ENCODE data around the gene MTFR1L. TPM values are rescaled to one million over a fixed set of nuclear protein-coding genes. Genes with fewer than 3 reads are reported as not detected.
A peak's percentile ranks its signal among the peaks of the same experiment; 100 is the strongest.

The MTFR1L gene
- polyA plus RNA-seq (ENCODE audit: insufficient read length in 4 of 4), result 100 to 1,000 TPM in 2 of 4 donors, 10 to 100 TPM in 2; 87.9 to 106 (median 96.7) TPM

DNA sequence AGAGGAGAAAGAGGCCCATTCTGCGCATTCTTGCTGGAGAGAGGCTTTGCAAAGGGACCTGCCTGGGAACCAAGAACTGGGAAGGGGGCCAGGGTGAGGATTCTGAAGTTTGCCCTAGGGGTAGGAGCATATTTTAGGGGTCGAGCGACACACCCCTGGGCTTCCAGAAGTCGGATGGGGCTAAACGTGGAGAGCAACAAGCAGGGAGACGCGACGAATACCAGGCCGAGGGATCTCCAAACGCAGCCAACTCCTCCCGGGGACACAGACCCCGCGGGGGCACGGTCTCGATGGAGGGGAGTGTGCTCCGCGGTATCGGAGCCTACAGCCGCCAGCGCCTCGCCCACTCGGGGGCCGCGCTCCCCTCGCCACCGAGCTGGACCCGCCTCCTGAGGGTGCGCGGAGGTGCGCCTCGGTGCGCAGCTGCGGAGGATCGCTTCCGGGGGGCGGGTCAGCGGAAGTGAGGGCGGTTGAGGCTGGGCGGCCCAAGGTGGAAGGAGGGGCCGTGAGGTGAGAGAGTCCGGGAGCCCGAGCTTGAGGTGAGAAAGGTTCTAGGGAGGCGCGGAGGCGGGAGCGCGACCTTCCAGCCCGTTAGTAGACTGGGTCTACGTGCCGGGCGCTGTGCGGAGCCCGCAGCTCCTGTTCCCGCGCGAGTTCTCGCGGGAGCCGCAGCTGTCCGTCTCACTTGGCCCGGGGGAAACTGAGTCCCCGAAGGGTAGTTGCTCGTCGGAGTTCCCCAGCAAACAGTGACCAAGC lies at the start of gene MTFR1L:
MTFR1L (plus strand) TSS at position 464 of the 756 bp plus-strand sequence. CDS start 3,151 bp downstream, outside the sequence.
- peak in 1 of 4 donors; percentile 83 for DNase-seq (ENCODE audit: low read depth in 4 of 4, low spot score in 3 of 4)

- no peak for DNase-seq (ENCODE audit: low read depth in 4 of 4, low spot score in 3 of 4)
Measured at GRCh38 chr1:25770541-25771220, 49.1 kb upstream of the MTFR1L start.

DNA sequence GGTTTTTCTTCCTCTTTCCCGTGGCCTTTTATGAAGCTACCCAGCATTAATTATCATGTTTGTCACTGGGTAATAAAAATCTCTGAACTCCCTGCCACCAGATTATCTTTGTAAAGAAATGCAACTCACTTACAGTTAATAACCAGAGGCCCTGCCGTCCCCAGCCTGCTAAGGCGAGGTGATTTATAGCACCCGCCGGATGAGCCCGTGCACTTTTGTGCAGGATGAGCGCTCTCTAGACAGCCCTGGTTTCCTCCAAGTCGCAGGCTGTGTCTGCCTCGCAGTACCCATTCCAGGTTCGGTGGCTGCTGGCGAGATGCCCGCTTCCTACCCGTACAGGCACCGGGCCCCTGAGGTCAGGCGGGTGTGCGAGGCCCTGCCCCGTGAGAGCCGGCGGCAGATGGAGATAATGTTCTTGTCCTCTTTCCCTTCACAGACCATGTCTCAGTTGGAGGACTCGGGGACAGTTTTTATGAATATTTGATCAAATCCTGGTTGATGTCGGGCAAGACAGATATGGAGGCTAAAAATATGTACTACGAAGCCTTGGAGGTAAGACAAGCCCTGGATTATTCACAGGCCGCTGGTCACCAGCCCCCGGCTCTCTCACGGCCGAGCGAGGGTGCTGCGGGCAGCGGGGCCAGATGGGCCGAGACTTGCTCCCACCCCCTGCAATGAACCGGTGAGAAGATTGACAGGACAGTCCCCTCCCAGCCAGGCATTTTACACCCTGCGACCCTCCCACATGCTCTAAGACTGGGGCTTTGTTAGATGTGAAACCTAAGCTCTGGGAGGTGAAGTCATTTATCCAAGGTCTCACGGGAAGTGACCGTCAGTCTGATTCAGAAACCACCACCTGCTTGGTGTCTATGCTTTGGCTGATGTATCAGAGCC lies 48.3 kb upstream of the MTFR1L start:
- DNase-seq (ENCODE audit: low read depth in 4 of 4, low spot score in 3 of 4), result peak; percentile 55 to 82 (median 76)

DNA sequence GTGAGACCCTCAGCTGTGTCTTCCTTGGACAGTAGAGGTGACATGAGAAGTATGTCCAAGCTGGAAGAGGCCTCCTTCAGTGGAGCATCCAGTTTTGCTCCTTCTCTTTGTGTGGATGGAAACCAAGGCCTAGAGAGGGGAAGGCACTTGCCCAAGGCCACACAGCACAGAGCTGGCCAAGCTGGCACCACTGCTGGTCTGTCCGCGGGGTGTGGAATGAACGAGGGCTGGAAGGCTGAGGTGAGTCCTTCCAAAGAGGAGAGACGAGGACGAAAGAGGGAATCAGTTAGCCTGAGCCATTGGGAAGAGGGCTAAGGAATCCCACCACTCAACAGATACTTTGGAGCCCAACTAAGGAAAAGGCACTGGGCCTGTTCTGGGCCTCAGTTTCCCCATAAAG lies 47.6 kb upstream of the MTFR1L start:
- DNase-seq (ENCODE audit: low read depth in 4 of 4, low spot score in 3 of 4), result no peak

GRCh38 chr1:25772692-25773245 lies 47.0 kb upstream of the MTFR1L start:
- no peak for DNase-seq (ENCODE audit: low read depth in 4 of 4, low spot score in 3 of 4)

DNA sequence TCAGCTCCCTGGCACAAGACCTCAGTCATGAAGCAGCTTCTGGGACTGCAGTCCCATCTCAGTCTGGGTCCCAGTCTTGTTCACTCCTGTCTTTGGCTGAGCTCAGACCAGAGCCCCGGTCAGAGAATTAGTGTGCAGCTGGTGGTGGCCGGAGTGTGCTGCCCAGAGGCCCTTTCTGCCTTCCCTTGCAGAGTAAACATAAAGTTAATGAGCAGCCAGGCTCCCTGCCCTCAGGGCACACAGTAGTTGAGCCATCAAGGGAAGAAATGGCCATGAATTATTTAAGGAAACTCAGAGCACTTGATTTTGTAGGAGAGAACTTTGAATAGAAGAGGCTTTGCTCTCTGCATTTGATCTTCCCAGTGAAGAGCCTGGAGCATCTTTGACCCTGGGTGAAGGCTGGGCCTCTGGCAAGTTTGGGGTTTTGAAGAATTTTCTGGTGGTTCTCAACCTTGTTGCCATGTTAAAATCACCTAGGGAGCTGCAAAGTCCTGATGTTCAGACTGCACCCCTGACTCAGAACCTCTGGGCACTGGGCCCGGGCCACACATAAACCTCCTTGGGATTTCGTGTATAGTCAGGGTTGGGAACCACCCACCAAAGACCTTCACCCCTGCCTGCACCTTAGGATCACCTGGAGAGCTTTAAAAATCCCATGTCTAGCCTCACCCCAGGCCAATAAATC lies 46.2 kb upstream of the MTFR1L start:
- peak; percentile 45 to 77 (median 62) for DNase-seq (ENCODE audit: low read depth in 4 of 4, low spot score in 3 of 4)

DNA sequence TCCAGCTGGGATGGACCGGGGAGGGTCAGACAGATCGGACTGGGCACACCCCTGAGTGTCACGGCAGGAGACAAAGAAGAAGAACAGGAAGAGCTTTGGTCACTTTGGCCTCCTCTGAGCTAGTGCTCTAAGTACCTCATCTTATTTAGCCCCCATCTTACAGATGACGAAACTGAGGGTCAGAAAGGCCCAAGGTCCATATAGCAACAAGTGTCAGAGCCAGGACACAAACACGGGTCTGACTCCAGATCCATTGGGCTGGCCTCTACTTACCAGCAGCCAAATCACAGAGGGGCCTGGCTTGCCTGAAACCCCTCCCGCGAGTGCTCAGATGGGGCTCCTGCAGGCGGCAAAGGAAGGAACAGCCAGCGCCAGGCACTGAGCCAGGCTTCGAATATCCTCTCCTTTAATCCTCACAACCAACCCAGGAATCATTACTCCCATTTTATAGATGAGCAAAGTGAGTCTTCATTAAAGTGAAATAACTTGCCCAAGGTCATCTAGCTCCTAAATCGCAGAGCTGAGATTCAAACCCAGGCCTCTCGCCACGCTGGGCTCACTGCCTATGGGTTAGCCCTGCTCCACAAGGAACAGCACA lies 45.4 kb upstream of the MTFR1L start:
- no peak for DNase-seq (ENCODE audit: low read depth in 4 of 4, low spot score in 3 of 4)

- no peak for DNase-seq (ENCODE audit: low read depth in 4 of 4, low spot score in 3 of 4)
Measured at GRCh38 chr1:25774921-25775771, 44.6 kb upstream of the MTFR1L start.

DNA sequence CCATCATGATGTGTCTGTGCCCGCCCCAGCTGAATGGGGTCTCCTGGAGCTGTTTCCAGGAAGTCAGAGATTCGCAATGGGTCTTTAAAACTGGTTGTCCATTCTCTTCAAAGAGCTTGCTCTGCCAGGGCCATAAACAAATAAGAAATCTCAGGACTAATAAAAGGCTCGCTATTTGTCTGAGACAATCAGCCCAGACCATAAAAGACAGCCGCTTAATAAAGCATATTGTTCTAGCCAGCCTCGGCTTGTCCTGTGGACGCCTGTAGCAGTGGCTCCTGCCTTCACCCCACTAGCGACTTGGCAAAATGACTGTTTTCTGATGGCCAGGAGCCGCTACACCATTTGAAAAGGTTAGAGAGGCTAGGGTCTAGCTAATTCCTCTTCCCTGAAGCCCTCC lies 40.4 kb upstream of the MTFR1L start:
- no peak for DNase-seq (ENCODE audit: low read depth in 4 of 4, low spot score in 3 of 4)

GRCh38 chr1:25779894-25780293 lies 39.9 kb upstream of the MTFR1L start:
- DNase-seq (ENCODE audit: low read depth in 4 of 4, low spot score in 3 of 4), result no peak

GRCh38 chr1:25780318-25781129 lies 39.2 kb upstream of the MTFR1L start:
- DNase-seq (ENCODE audit: low read depth in 4 of 4, low spot score in 3 of 4), result no peak

GRCh38 chr1:25781130-25781433 lies 38.7 kb upstream of the MTFR1L start:
- DNase-seq (ENCODE audit: low read depth in 4 of 4, low spot score in 3 of 4), result no peak

- DNase-seq (ENCODE audit: low read depth in 4 of 4, low spot score in 3 of 4), result no peak
Measured at GRCh38 chr1:25782608-25783201, 37.0 kb upstream of the MTFR1L start.

DNA sequence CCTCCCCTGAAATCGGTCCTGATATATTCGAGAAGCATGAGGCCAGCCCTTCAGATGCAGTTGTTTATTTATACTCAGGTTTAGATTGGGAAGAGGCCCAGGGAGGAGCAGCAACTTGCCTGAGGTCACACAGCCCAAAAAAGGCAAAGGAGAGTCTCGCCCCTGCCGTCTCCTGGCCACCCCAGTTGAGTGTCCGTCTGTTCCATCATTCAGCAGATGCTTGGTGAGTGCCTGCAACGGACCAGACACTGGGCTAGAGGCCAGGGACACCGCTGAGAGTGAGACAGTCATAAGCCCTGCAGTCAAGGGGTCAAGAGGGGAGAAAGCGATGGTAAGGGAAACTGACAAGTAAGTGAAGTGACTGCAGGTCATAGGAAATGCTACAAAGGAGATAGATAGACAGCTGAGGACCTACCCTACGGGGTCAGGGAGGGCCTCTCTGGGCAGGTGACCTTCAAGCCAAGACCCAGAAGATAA lies 35.1 kb upstream of the MTFR1L start:
- DNase-seq (ENCODE audit: low read depth in 4 of 4, low spot score in 3 of 4), result no peak

DNA sequence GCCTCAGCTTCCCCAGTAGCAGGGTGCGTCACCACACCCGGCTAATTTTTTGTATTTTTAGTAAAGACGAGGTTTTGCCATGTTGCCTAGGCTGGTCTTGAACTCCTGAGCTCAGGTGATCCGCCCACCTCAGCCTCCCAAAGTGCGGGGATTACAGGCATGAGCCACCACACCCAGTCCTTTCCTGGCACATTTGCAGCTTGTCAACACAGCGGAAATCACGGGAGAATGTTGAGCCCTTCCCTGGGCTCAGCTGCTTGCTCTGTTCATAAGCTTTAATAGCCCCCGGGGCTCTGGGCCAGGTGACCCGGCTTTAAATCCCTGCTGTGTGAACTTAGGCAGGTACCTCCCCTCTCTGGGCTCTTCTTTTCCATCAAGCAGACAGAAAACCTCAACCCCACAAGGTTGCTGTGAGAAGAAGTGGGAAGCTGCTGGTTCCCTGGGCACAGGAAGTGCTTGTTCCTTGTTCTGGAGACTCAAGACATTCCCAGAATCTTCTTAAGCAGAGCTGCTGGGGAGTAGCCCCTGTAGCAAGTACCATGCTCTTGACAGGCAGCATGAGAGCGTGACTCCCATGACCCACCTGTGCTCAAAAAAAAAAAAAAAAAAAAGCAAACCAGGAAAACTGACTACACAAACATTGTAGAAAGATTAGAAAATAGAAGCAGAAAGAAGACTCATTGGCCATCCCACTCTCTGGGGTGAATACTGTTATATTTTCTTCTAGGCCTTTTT lies 34.3 kb upstream of the MTFR1L start:
- no peak for DNase-seq (ENCODE audit: low read depth in 4 of 4, low spot score in 3 of 4)

DNA sequence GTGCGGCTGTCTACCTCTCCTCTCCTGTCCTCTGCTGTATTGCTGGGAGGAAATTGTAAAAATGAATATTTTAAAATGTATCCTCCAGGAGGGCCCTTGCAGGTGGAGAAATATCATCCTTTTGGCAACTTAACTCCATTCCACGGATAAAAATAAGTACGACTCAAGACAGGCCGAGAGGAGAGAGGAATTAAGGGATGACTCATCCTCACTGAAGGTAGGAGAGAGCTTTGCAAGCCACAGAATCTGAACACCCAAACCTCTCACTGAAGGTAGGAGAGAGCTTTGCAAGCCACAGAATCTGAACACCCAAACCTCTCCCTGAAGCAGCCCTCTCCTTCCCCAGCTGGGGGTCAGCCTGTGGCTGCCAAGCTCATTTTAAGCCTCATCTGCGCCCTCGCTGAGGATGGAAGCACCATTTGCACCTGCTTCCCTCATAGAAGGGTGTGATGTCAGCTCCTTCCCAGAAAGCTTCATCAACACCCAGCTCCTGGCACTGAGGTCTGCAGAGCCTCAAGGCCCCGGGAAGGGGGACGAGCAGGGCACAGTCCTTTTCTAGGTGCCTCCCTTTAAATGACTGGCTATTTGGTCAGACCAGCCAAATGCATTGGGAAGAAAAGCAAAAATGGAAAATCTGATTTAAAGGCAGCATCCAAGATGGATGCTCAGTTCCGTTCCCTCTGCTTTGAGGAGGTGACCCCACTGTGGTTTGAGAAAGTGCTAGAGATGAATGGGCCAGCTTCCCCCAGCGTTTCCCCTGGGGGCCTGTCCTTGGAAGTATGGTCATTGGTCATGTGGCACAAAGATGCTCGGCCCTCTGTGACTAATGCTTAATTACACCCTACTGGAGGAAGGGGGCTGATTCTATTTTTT lies 32.6 kb upstream of the MTFR1L start:
- no peak for DNase-seq (ENCODE audit: low read depth in 4 of 4, low spot score in 3 of 4)

All from right renal pelvis (tissue), 4 donors.